Prostate gland (tissue), 2 donors: ENCODE results near the gene ETV6.

ENCODE experiments used
- CTCF ChIP-seq, 4 experiments: fragments of 200-600 bp in 2 of 4; fragments of 450-650 bp in 2 of 4; sonication (generic) in 2 of 4; IDR thresholded peaks; 1 replicate in 3 of 4; 2 replicates in 1 of 4; pipeline ENCODE4 v1.5.1; 2016 to 2019; ENCODE audit warnings: antibody characterized with exemption in 4 of 4, mild to moderate bottlenecking in 2 of 4, moderate library complexity in 2 of 4
- POLR2AphosphoS5 ChIP-seq: sonication (generic); formaldehyde crosslinking; IDR thresholded peaks from one replicate; pipeline ENCODE4 v1.6.1; 2017; ENCODE audit warnings: antibody characterized with exemption

DNA sequence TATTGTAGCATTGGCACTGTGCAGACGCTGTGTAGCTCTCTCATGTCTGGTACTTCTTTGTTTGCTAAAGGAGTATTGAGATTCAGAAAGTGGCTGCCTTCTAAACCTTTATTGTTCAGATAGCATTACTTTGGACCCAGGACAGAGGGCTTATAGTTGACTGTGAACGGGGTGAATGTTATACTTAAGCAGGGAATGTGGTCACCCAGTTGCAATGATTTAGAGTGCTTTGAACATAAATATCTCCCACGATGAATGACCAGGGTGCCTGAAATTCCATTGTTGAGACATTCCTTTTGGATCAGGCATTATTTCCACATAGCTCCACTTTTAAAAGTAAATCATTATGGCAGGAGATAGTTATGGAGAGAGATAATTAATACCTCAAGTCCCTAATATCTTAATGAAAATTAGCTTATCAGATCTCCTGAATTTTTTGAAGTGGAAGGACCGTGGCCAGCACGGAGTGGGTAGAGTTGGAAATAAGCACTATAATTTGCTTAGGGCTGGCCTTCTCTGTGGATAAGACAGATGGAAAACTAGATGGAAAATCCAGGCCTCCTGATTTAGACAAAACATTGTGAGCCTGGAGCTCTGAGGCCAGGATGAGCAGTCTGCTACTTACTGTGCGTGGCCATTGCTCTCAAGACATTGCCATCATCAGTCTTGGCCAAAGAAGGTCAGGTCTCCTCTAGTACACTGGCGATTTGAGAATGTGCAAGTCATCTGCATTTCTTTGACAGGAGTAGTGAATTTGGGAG is 114.5 kb downstream of the ETV6 start:
- TF ChIP-seq CTCF (IDR thresholded peaks at IDR 0.05) = no peak
- peak; percentile 42 for TF ChIP-seq POLR2AphosphoS5
